Panc1 (cell line): ENCODE data around the gene NTSR2. TPM values are rescaled to one million over a fixed set of nuclear protein-coding genes. Genes with fewer than 3 reads are reported as not detected.

Source experiments
- ATAC-seq: fragments of 200-7000 bp; cut with Tn5 transposase; 2 replicates; pipeline ENCODE4 v1.9.1; 2020; ENCODE audit warnings: mild to moderate bottlenecking, moderate library complexity
- BruUV-seq: library from RNA; stranded (reverse); fragments of 400-500 nt; replicated peaks from 2 replicates; lab custom pipeline; 2021; lab: Mats Ljungman, UMichigan
- CTCF ChIA-PET: fragments of 300-600 bp; sonication (Branson Sonifier 250); formaldehyde crosslinking; loops from one replicate; lab custom pipeline; 2022; ENCODE audit warnings: antibody characterized with exemption; lab: Charles Lee
- POLR2A ChIA-PET: fragments of 300-600 bp; sonication (Branson Sonifier 250); formaldehyde crosslinking; loops from one replicate; lab custom pipeline; 2022; ENCODE audit warnings: antibody characterized with exemption; lab: Charles Lee
- DNase-seq: peaks from one replicate; pipeline ENCODE4 v3.0.0-alpha.2; 2010; ENCODE audit warnings: low read depth, low spot score
- H3K27ac ChIP-seq: 2 replicates; pipeline ENCODE4 v1.5.1; 2011; ENCODE audit warnings: mild to moderate bottlenecking, low read length, inconsistent platforms
- H3K27me3 ChIP-seq: fragments of 200-500 bp; sonication (Bioruptor generic); 2 replicates; pipeline ENCODE4 v1.6.0; 2014; ENCODE audit warnings: low read length, inconsistent platforms; ENCODE audit not compliant: control insufficient read depth, insufficient read depth
- H3K36me3 ChIP-seq: fragments of 200-500 bp; sonication (Bioruptor generic); 2 replicates; pipeline ENCODE4 v1.5.1; 2014; ENCODE audit warnings: inconsistent platforms, mild to moderate bottlenecking, low read length, moderate library complexity; ENCODE audit not compliant: control insufficient read depth, insufficient read depth
- H3K4me1 ChIP-seq: 2 replicates; pipeline ENCODE4 v1.5.1; 2011; ENCODE audit warnings: inconsistent platforms, mild to moderate bottlenecking, low read length, moderate library complexity; ENCODE audit not compliant: control insufficient read depth, insufficient read depth
- H3K4me3 ChIP-seq, 2 experiments: 2 replicates each; pipeline ENCODE4 v1.5.1; 2011 to 2012; ENCODE audit warnings: low read depth in 2 of 2, low read length in 2 of 2, mild to moderate bottlenecking in 2 of 2, inconsistent platforms in 1 of 2, moderate library complexity in 1 of 2
- H3K9me3 ChIP-seq: fragments of 200-500 bp; sonication (Bioruptor generic); 2 replicates; pipeline ENCODE4 v1.5.1; 2014; ENCODE audit warnings: low read depth, mild to moderate bottlenecking, inconsistent platforms, low read length, moderate library complexity; ENCODE audit not compliant: control insufficient read depth, insufficient read depth
- POLR2AphosphoS5 ChIP-seq: IDR thresholded peaks from 2 replicates; pipeline ENCODE4 v1.6.1; 2012; ENCODE audit warnings: mild to moderate bottlenecking, low read depth, low read length, moderate library complexity
- SIN3A ChIP-seq: IDR thresholded peaks from 2 replicates; pipeline ENCODE4 v1.6.1; 2012; ENCODE audit warnings: low read depth, mild to moderate bottlenecking, low read length, moderate library complexity, borderline replicate concordance; ENCODE audit not compliant: insufficient read depth
- TCF7L2 ChIP-seq: IDR thresholded peaks from 2 replicates; pipeline ENCODE4 v1.6.1; 2011; ENCODE audit warnings: mild to moderate bottlenecking, low read depth, low read length, inconsistent platforms
- in situ Hi-C: cut with HindIII; loops from 2 replicates; pipeline ENCODE4 v1.10.0; 2016; ENCODE audit warnings: low sequenced_read_pairs, low pct_unique_long_range_greater_than_20kb
- intact Hi-C: fragments of 100-400 bp; cut with micrococcal nuclease; formaldehyde crosslinking; loops from one replicate; pipeline ENCODE4 v1.10.0; 2022; ENCODE audit not compliant: unreplicated experiment
- total RNA-seq: library from RNA; stranded (reverse); gene quantifications from one replicate; pipeline ENCODE4 v1.2.1, GENCODE V29; 2021; ENCODE audit not compliant: unreplicated experiment
- TF ChIP-seq, protein P1 (sequence below): fragments of 450-650 bp; IDR thresholded peaks from 2 replicates; pipeline ENCODE4 v1.5.1; 2017; ENCODE audit warnings: mild to moderate bottlenecking
- TF ChIP-seq, protein P2 (sequence below), 2 experiments: IDR thresholded peaks; 2 replicates each; pipeline ENCODE4 v1.6.1; 2011 to 2012; ENCODE audit warnings: low read depth in 2 of 2, control low read depth in 1 of 2, low read length in 1 of 2, mild to moderate bottlenecking in 1 of 2, moderate library complexity in 1 of 2; ENCODE audit not compliant: insufficient read depth in 1 of 2

Gene NTSR2
- total RNA-seq, 1 experiment from 2014 or later, result 0.15 TPM

DNA sequence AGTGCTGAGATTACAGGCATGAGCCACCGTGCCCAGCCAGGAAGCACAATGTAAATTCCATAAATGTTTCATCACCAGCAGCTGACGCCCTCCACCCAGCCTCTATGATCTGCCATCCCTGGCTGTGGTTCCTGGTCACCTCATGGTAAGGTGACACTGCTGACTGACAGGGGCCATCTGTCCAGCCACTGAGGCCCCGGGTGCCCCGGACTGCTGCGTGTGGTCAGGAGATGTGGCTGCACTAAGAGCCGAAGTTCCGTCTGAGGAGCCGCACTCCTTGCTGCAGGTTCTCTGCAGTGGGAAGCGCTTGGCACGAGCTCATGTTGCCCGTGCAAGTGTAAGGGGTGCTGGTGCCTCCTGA, 10.9 kb downstream of the NTSR2 start:
- no peaks in the 10 kb centered on the region for H3K4me1 ChIP-seq
- TF ChIP-seq SIN3A (no peak), TCF7L2 (no peak), POLR2AphosphoS5 (no peak)
- TF ChIP-seq, protein P1, sequence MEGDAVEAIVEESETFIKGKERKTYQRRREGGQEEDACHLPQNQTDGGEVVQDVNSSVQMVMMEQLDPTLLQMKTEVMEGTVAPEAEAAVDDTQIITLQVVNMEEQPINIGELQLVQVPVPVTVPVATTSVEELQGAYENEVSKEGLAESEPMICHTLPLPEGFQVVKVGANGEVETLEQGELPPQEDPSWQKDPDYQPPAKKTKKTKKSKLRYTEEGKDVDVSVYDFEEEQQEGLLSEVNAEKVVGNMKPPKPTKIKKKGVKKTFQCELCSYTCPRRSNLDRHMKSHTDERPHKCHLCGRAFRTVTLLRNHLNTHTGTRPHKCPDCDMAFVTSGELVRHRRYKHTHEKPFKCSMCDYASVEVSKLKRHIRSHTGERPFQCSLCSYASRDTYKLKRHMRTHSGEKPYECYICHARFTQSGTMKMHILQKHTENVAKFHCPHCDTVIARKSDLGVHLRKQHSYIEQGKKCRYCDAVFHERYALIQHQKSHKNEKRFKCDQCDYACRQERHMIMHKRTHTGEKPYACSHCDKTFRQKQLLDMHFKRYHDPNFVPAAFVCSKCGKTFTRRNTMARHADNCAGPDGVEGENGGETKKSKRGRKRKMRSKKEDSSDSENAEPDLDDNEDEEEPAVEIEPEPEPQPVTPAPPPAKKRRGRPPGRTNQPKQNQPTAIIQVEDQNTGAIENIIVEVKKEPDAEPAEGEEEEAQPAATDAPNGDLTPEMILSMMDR, result no peak
- TF ChIP-seq, protein P2, sequence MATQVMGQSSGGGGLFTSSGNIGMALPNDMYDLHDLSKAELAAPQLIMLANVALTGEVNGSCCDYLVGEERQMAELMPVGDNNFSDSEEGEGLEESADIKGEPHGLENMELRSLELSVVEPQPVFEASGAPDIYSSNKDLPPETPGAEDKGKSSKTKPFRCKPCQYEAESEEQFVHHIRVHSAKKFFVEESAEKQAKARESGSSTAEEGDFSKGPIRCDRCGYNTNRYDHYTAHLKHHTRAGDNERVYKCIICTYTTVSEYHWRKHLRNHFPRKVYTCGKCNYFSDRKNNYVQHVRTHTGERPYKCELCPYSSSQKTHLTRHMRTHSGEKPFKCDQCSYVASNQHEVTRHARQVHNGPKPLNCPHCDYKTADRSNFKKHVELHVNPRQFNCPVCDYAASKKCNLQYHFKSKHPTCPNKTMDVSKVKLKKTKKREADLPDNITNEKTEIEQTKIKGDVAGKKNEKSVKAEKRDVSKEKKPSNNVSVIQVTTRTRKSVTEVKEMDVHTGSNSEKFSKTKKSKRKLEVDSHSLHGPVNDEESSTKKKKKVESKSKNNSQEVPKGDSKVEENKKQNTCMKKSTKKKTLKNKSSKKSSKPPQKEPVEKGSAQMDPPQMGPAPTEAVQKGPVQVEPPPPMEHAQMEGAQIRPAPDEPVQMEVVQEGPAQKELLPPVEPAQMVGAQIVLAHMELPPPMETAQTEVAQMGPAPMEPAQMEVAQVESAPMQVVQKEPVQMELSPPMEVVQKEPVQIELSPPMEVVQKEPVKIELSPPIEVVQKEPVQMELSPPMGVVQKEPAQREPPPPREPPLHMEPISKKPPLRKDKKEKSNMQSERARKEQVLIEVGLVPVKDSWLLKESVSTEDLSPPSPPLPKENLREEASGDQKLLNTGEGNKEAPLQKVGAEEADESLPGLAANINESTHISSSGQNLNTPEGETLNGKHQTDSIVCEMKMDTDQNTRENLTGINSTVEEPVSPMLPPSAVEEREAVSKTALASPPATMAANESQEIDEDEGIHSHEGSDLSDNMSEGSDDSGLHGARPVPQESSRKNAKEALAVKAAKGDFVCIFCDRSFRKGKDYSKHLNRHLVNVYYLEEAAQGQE (IDR thresholded peaks at IDR 0.05; ENCODE audit: insufficient read depth in 1 of 2, low read depth in 2 of 2, low read length in 1 of 2), result no peak
- H3K27me3 ChIP-seq, result no peaks in the 10 kb centered on the region; the same call in 1 of the 2 replicates
- DNase-seq (no peak), ATAC-seq (no peak)
- POLR2A ChIA-PET, result no interaction called here
- no peak overlapping the region for H3K27ac ChIP-seq
- no peaks in the 10 kb centered on the region for H3K9me3 ChIP-seq
- BruUV-seq, result no TSS peak
- no peak overlapping the region for H3K4me3 ChIP-seq
- no peaks in the 10 kb centered on the region for H3K36me3 ChIP-seq
- CTCF ChIA-PET, result no interaction called here
- intact Hi-C loops (no loop called here), in situ Hi-C loops (no loop called here)

DNA sequence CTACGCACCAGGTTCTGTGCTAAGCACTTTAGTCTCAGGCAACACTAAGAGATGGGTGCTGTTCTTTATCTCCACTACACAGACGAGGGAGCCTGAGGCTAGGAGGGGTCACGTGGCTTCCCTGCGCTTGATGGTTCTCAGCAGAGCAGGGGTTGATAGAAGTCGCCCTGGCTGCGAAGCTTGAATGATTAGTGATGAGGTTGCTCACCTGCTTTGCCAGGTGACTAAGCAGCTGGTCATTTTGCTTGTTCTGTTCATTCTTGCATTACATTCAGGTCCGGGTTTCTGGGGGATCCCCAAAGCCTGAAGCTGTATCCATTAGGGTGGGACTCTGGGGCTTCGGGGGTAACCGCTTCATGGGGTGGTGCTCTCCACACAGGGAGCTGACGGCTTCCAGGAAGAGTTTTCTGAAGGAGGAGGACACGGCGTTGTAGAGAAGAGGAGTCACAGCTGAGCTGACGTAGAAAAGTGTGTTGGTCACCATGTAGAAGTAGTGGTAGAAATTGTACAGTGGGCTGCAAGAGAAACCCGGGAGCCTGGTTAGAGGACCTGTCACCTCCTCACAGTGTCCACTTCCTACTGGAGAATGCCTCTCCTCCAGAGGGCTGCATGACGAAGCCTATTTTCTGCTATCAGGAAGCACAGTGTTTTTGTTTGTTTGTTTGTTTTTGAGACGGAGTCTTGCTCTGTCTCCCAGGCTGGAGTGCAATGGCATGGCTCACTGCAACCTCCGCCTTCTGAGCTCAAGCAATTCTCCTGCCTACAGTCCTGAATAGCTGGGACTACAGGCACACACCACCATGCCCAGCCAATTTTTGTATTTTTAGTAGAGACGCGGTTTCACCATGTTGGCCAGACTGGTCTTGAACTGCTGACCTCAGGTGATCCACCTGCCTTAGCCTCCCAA, 11.5 kb downstream of the NTSR2 start:
- TF ChIP-seq, protein P2 (IDR thresholded peaks at IDR 0.05; ENCODE audit: insufficient read depth in 1 of 2, low read depth in 2 of 2, low read length in 1 of 2), result no peak
- TF ChIP-seq TCF7L2 (no peak), POLR2AphosphoS5 (no peak), SIN3A (no peak)
- TF ChIP-seq, protein P1, result no peak
- ChIA-PET CTCF (no interaction called here), POLR2A (no interaction called here)
- Histone ChIP-seq H3K27me3 (no peaks in the 10 kb centered on the region; the same call in 1 of the 2 replicates), H3K27ac (no peak overlapping the region), H3K4me3 (no peak overlapping the region), H3K4me1 (no peaks in the 10 kb centered on the region), H3K36me3 (no peaks in the 10 kb centered on the region), H3K9me3 (no peaks in the 10 kb centered on the region)
- ATAC-seq (no peak), DNase-seq (no peak)
- intact Hi-C loops, result no loop called here
- in situ Hi-C loops, result no loop called here
- no TSS peak for BruUV-seq
